GM12864 (cell line): ENCODE data around the gene TMEM145.
"Not testable (repeated sequence)": the region's sequence is repeated elsewhere in the genome, so short reads cannot be mapped to it uniquely, and the experiment has no call there.

Experiments used
- DNase-seq: peaks from one replicate; pipeline ENCODE4 v3.0.0-alpha.2; 2011; ENCODE audit warnings: low read depth
- H3K4me3 ChIP-seq: 2 replicates; pipeline ENCODE4 v1.5.1; 2011; ENCODE audit warnings: mild to moderate bottlenecking, low read depth, low read length, control low read depth
- CTCF ChIP-seq: IDR thresholded peaks from 2 replicates; pipeline ENCODE4 v1.5.1; 2011; ENCODE audit warnings: low read depth, mild to moderate bottlenecking, moderate library complexity, low read length, control low read depth, inconsistent platforms; ENCODE audit errors: missing control alignments

Gene TMEM145

DNA sequence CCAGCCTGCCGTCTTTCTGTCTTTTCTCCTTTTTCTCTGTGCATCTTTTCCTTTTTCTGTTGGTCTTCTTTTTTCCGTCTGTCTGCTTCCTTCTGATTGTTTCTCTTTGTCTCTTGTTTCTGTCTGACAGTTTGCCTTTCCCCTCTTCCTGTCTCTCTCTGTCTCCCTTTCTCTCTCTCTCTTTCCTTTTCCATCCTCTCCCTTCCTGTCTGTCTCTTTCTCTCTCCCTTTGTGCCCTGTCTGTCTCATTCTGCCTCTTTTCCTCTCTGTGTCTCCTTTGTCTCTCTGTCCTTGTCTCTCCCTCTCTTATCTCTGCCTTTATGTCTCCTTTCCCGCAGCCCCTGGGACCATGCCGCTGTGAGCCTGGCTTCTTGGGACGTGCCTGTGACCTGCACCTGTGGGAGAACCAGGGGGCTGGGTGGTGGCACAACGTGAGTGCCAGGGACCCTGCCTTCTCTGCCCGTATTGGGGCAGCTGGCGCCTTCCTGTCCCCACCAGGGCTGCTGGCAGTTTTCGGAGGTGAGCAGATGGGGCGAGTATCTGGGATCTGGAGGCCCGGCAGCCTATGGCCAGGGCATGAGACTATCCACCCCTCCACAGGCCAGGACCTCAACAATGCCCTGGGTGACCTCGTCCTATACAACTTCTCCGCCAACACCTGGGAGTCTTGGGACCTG, 21.7 kb downstream of the TMEM145 start:
- TF ChIP-seq CTCF, result no peak
- DNase-seq, result no peak
- no peak overlapping the region for H3K4me3 ChIP-seq

- no peak overlapping the region for H3K4me3 ChIP-seq
- no peak for TF ChIP-seq CTCF
- no peak for DNase-seq
These were observed 22.3 kb downstream of the TMEM145 start for GRCh38 chr19:42335374-42335936.

DNA sequence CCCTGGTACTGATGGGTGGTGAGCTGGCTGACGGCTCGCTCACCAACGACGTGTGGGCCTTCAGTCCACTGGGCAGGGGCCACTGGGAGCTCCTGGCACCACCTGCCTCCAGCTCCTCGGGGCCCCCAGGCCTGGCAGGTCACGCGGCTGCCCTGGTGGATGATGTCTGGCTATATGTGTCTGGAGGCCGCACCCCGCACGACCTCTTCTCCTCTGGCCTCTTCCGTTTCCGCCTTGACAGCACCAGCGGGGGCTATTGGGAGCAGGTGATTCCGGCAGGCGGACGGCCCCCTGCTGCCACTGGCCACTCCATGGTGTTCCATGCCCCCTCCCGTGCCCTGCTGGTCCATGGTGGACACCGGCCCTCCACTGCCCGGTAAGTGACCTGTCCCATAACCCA, 22.9 kb downstream of the TMEM145 start:
- no peak for TF ChIP-seq CTCF
- no peak overlapping the region for H3K4me3 ChIP-seq
- no peak for DNase-seq

DNA sequence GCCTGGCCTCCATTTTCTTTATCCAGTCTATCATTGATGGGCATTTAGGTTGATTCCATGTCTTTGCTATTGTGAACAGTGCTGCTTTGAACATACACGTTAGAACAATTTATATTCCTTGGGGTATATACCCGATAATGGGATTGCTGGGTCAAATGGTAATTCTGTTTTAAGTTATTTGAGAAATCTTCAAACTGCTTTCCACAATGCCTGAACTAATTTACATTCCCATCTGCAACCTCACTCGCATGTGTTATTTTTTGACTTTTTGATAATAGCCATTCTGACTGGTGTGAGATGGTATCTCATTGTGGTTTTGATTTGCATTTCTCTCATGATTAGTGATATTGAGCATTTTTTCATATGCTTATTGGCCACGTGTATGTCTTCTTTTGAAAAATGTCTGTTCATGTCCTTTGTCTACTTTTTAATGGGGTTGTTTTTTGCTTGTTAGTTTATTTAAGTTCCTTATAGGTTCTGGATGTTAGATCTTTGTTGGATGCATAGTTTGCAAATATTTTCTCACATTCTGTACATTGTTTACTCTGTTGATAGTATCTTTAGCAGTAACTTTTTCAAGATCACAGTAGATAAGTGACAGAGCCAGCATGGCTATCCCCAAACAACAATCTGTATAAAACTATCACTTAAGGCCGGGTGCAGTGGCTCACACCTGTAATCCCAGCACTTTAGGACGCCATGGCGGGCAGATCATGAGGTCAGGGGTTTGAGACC, 26.2 kb downstream of the TMEM145 start:
- not testable (repeated sequence) for H3K4me3 ChIP-seq, DNase-seq

DNA sequence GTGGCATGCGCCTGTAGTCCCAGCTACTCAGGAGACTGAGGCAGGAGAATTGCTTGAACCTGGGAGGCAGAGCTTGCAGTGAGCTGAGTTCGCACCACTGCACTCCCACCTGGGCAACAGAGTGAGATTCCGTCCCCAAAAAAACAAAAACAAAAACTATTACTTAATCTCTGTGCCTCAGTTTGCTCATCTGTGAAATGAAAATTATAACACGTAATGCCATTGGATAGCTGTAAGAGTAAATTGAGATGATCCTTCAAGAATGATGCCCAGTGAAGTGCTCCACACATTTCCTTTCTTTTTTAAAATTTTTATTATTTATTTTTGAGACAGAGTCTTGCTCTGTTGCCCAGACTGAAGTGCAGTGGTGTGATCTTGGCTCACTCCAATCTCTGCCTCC, 26.8 kb downstream of the TMEM145 start:
- H3K4me3 ChIP-seq, DNase-seq: not testable (repeated sequence)

GRCh38 chr19:42343344-42344110, 30.4 kb downstream of the TMEM145 start:
- no peak overlapping the region for H3K4me3 ChIP-seq
- no peak for DNase-seq
- TF ChIP-seq CTCF, result peak; percentile 41

DNA sequence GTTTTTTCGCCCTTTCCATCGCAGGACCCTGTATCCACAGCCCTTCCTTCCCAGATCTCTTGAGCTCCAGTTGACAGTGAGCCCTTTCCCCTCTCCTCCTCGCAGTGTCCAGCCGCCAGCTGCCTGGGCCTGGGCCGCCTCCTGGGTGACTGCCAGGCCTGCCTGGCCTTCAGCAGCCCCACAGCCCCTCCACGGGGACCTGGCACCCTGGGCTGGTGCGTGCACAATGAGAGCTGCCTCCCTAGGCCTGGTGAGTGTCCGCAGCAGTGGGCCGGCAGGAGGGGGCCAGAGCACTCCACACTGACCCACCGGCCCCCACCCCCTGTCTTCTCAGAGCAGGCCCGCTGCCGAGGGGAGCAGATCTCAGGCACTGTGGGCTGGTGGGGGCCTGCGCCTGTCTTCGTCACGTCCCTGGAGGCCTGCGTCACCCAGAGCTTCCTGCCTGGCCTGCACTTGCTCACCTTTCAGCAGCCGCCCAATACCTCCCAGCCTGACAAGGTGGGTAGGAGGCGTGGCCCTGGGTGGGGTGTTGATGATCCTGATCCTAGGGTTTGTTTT, 31.3 kb downstream of the TMEM145 start:
- no peak overlapping the region for H3K4me3 ChIP-seq
- no peak for TF ChIP-seq CTCF
- no peak for DNase-seq
